ENCODE results near the gene OSBP2. TPM values are rescaled to one million over a fixed set of nuclear protein-coding genes. Genes with fewer than 3 reads are reported as not detected.

Gene OSBP2
- total RNA-seq, 1 donor from 2014 or later, result 0.53 TPM

- Histone ChIP-seq H3K36me3 (no peaks in the 10 kb centered on the region), H3K4me1 (no peaks in the 10 kb centered on the region), H3K4me3 (no peak overlapping the region), H3K9me3 (no peaks in the 10 kb centered on the region), H3K27ac (no peak overlapping the region), H3K27me3 (no peaks in the 10 kb centered on the region)
- DNase-seq (ENCODE audit: low spot score in 2 of 2), result no peak
- no peak for TF ChIP-seq CTCF (IDR thresholded peaks at IDR 0.05)
- intact Hi-C loops (cut with DNase I), result no loop called here
Measured at GRCh38 chr22:30780026-30780425, 85.4 kb downstream of the OSBP2 start.

- Histone ChIP-seq H3K36me3 (no peaks in the 10 kb centered on the region), H3K27ac (no peak overlapping the region), H3K27me3 (no peaks in the 10 kb centered on the region), H3K4me1 (no peaks in the 10 kb centered on the region), H3K4me3 (no peak overlapping the region), H3K9me3 (no peaks in the 10 kb centered on the region)
- no peak for DNase-seq (ENCODE audit: low spot score in 2 of 2)
- intact Hi-C loops (cut with DNase I), result no loop called here
- no peak for TF ChIP-seq CTCF (IDR thresholded peaks at IDR 0.05)
Measured at GRCh38 chr22:30781271-30781875, 86.7 kb downstream of the OSBP2 start.

- Histone ChIP-seq H3K36me3 (no peaks in the 10 kb centered on the region), H3K27me3 (no peaks in the 10 kb centered on the region), H3K27ac (no peak overlapping the region), H3K9me3 (no peaks in the 10 kb centered on the region), H3K4me1 (no peaks in the 10 kb centered on the region), H3K4me3 (no peak overlapping the region)
- intact Hi-C loops (cut with DNase I), result no loop called here
- TF ChIP-seq CTCF (IDR thresholded peaks at IDR 0.05), result no peak
- DNase-seq (ENCODE audit: low spot score in 2 of 2), result no peak
Measured at GRCh38 chr22:30782613-30783012, 87.9 kb downstream of the OSBP2 start.

GRCh38 chr22:30783021-30783420 lies 88.3 kb downstream of the OSBP2 start:
- intact Hi-C loops (cut with DNase I), result no loop called here
- H3K9me3 ChIP-seq, result no peaks in the 10 kb centered on the region
- H3K36me3 ChIP-seq, result no peaks in the 10 kb centered on the region
- H3K27ac ChIP-seq, result no peak overlapping the region
- H3K4me3 ChIP-seq, result no peak overlapping the region
- no peaks in the 10 kb centered on the region for H3K27me3 ChIP-seq
- no peaks in the 10 kb centered on the region for H3K4me1 ChIP-seq
- no peak for TF ChIP-seq CTCF (IDR thresholded peaks at IDR 0.05)
- DNase-seq (ENCODE audit: low spot score in 2 of 2), result no peak

GRCh38 chr22:30785527-30785926 lies 90.9 kb downstream of the OSBP2 start:
- Histone ChIP-seq H3K27ac (no peak overlapping the region), H3K36me3 (no peaks in the 10 kb centered on the region), H3K9me3 (no peaks in the 10 kb centered on the region), H3K27me3 (no peaks in the 10 kb centered on the region), H3K4me3 (no peak overlapping the region), H3K4me1 (no peaks in the 10 kb centered on the region)
- TF ChIP-seq CTCF (IDR thresholded peaks at IDR 0.05), result no peak
- no peak for DNase-seq (ENCODE audit: low spot score in 2 of 2)
- intact Hi-C loops (cut with DNase I), result no loop called here

- no peak for DNase-seq (ENCODE audit: low spot score in 2 of 2)
- intact Hi-C loops (cut with DNase I), result no loop called here
- no peaks in the 10 kb centered on the region for H3K4me1 ChIP-seq
- H3K27ac ChIP-seq, result no peak overlapping the region
- no peaks in the 10 kb centered on the region for H3K27me3 ChIP-seq
- H3K36me3 ChIP-seq, result no peaks in the 10 kb centered on the region
- no peak for TF ChIP-seq CTCF (IDR thresholded peaks at IDR 0.05)
- H3K9me3 ChIP-seq, result no peaks in the 10 kb centered on the region
- H3K4me3 ChIP-seq, result no peak overlapping the region
Measured at GRCh38 chr22:30790366-30790765, 95.7 kb downstream of the OSBP2 start.
